Measurements from ENCODE around the gene FCRL1.

Gene FCRL1, protein sequence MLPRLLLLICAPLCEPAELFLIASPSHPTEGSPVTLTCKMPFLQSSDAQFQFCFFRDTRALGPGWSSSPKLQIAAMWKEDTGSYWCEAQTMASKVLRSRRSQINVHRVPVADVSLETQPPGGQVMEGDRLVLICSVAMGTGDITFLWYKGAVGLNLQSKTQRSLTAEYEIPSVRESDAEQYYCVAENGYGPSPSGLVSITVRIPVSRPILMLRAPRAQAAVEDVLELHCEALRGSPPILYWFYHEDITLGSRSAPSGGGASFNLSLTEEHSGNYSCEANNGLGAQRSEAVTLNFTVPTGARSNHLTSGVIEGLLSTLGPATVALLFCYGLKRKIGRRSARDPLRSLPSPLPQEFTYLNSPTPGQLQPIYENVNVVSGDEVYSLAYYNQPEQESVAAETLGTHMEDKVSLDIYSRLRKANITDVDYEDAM

DNA sequence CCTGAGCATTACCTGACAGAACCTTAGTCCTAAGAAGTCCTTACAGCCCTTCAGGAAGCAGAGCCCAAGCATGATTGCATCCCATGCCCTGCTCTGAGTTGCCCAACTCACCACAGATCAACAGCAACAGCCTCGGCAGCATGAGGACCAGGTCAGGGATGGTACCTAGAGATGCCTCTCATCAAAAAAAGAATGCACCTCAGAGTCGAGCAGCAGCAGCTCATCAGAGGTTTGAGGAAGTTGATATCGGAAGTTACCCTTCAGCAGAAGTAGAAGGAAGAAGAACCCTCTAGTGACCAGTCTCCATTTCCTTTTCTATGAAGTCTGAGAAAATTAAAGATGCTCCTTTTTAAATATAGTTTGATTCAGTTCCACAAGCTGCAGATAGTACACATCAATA is at the start of gene FCRL1:
FCRL1 (minus strand) TSS at position 225 of the 400 bp plus-strand sequence; CDS start at position 142, 83 bp downstream.
- Histone ChIP-seq H3K36me3 (ENCODE audit: insufficient read depth, low read length) (no peaks in the 10 kb centered on the region), H3K9me3 (ENCODE audit: low read length) (no peaks in the 10 kb centered on the region), H3K4me1 (ENCODE audit: insufficient read depth, low read length) (no peaks in the 10 kb centered on the region), H3K27ac (ENCODE audit: low read depth, low read length) (no peak within 1 kb of the TSS), H3K4me3 (ENCODE audit: low read depth in 1 of 2, low read length in 2 of 2) (no peak within 1 kb of the TSS), H3K9ac (ENCODE audit: low read length) (no peak within 1 kb of the TSS), H3K27me3 (ENCODE audit: control insufficient read depth in 1 of 2, insufficient read depth in 2 of 2, low read length in 2 of 2) (no peaks in the 10 kb centered on the region)

DNA sequence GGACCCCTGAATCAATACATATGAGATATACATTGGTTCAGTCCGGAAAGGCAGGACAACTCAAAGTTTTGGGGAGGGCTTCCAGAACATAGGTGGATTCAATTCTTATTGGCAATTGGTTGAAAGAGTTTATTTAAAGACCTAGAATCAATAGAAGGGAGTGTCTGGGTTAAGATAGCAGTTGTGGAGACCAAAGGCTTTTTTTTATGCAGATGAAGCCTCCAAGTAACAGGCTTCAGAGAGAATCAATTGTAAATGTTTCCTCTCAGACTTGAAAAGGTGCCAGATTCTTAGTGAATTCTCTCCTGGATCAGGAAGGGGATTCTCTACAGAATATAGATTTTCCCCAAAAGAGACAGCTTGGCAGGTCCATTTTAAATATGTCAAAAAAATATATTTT is 48.7 kb upstream of the FCRL1 start:
- Histone ChIP-seq H3K27me3 (ENCODE audit: control insufficient read depth in 1 of 2, insufficient read depth in 2 of 2, low read length in 2 of 2) (no peaks in the 10 kb centered on the region), H3K4me3 (ENCODE audit: low read depth in 1 of 2, low read length in 2 of 2) (no peak overlapping the region), H3K9ac (ENCODE audit: low read length) (no peak overlapping the region), H3K36me3 (ENCODE audit: insufficient read depth, low read length) (no peaks in the 10 kb centered on the region), H3K27ac (ENCODE audit: low read depth, low read length) (no peak overlapping the region), H3K9me3 (ENCODE audit: low read length) (no peaks in the 10 kb centered on the region), H3K4me1 (ENCODE audit: insufficient read depth, low read length) (no peaks in the 10 kb centered on the region)

DNA sequence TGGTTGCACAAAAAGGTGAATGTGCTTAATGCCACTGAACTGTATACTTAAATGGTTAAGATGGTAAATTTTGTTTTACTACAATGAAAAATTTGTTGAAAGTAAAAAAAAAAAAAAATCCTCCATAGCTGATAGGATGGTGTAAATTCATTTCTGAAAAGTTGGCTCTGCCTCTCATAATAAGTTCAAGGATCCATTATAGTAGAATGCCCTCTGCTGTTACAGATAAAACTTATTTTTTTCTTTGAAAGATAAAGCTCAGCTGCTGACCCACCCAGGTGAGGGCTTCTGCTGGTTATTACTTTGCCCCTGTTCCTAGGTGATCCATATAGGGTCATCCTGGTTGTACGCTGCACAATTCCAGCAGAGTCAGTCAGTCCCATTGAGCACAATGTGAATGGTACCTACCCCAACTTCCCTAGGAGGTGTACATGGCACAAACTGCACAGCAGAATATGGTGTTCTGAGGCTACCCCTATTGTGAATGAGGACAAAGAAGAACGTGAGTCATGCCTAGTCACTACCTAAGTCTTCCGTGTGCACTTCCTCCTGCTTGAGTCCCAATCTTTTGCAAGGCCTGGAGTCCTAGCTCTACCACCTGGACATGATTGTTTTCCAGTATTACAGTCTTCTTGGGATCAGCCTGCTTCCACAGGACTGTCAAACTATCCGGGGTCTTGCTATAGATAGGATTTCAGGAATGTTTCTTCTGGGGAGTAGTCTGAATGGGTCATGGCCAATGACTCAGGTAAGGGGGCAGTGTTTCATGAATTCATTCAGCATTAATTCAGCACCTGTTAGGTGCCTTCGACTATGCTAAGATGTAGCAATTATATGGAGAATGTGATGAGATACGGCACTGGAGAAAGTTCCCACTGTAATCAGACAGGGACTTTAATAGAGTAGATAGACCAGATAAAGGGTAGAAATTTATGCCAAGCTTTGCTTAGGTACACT is 42.5 kb upstream of the FCRL1 start:
- Histone ChIP-seq H3K4me1 (ENCODE audit: insufficient read depth, low read length) (no peaks in the 10 kb centered on the region), H3K27ac (ENCODE audit: low read depth, low read length) (no peak overlapping the region), H3K27me3 (ENCODE audit: control insufficient read depth in 1 of 2, insufficient read depth in 2 of 2, low read length in 2 of 2) (no peaks in the 10 kb centered on the region), H3K9me3 (ENCODE audit: low read length) (no peaks in the 10 kb centered on the region), H3K4me3 (ENCODE audit: low read depth in 1 of 2, low read length in 2 of 2) (no peak overlapping the region), H3K9ac (ENCODE audit: low read length) (no peak overlapping the region), H3K36me3 (ENCODE audit: insufficient read depth, low read length) (no peaks in the 10 kb centered on the region)

DNA sequence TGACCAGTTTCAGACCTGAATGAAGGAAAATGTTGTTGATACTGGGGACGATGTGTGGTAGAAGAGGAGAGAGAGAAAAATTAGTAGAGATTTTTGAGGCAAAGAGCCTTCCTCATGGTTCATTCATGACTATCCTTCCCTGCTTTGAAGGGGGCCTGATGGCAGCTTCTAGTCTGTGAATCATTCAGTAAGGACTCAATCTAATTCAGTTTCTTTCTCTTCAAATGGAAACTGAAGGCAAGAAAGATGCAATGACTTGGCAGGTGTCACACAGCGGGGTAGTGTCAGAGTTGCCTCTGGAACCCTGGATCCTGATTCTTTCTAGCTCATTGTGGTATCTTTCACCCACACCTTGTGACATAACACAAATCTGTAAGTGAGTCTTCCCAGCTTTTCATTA is 36.6 kb upstream of the FCRL1 start:
- no peak overlapping the region for H3K4me3 ChIP-seq (ENCODE audit: low read depth in 1 of 2, low read length in 2 of 2)
- no peaks in the 10 kb centered on the region for H3K4me1 ChIP-seq (ENCODE audit: insufficient read depth, low read length)
- no peak overlapping the region for H3K9ac ChIP-seq (ENCODE audit: low read length)
- H3K27ac ChIP-seq (ENCODE audit: low read depth, low read length), result no peak overlapping the region
- no peaks in the 10 kb centered on the region for H3K27me3 ChIP-seq (ENCODE audit: control insufficient read depth in 1 of 2, insufficient read depth in 2 of 2, low read length in 2 of 2)
- no peaks in the 10 kb centered on the region for H3K36me3 ChIP-seq (ENCODE audit: insufficient read depth, low read length)
- H3K9me3 ChIP-seq (ENCODE audit: low read length), result no peaks in the 10 kb centered on the region

DNA sequence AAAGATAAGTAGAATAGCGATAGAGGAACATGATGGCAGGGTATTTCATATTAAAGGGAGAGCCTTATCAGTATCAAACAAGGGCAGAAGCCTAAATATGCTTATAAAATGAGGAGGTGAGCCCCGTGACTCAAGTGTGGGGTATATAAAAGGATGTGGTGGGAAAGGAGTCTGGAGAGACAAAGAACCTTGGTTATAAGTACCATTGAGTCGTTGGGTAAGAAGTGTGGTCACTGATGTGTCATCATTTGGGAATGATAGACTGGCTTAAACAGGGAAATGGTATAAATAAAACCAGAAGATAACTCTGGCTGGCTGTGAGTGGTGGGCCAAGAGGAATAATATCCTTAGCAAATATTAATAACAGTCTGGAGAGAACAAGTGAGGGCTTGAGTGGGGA is 32.6 kb upstream of the FCRL1 start:
- no peaks in the 10 kb centered on the region for H3K4me1 ChIP-seq (ENCODE audit: insufficient read depth, low read length)
- H3K9me3 ChIP-seq (ENCODE audit: low read length), result no peaks in the 10 kb centered on the region
- no peak overlapping the region for H3K27ac ChIP-seq (ENCODE audit: low read depth, low read length)
- no peaks in the 10 kb centered on the region for H3K27me3 ChIP-seq (ENCODE audit: control insufficient read depth in 1 of 2, insufficient read depth in 2 of 2, low read length in 2 of 2)
- no peaks in the 10 kb centered on the region for H3K36me3 ChIP-seq (ENCODE audit: insufficient read depth, low read length)
- no peak overlapping the region for H3K9ac ChIP-seq (ENCODE audit: low read length)
- no peak overlapping the region for H3K4me3 ChIP-seq (ENCODE audit: low read depth in 1 of 2, low read length in 2 of 2)

DNA sequence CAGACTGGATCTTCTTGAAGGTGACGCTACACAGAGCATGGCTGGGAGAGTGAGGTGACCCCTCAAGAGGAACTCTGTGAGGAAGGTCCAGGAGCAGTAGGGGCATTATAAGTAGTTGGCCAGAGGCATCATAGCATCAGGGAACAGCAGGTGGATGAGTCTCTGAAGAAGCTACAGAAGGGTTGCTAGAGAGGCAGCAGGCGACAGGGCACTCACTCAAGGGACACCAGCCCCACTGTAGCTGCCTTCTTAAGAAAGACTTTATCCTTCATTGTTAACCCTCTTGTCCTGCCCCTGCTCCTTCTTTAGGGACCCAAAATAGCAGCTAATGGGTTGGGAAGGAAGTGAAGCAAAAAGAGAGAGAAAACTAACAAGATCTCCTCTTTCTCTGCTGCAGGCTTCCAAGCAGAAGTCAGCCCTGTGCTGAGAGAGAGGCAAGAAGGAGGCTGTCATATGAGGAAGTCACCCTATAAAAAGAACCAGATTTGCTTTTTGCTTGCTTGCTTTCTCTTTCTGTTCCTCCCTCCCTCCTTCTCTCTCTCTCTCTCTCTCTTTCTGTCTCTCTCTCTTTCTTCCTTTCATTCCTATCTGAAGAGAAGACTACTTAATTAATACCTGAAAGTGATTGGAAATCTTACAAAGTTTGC is 29.4 kb upstream of the FCRL1 start:
- H3K27ac ChIP-seq (ENCODE audit: low read depth, low read length), result no peak overlapping the region

DNA sequence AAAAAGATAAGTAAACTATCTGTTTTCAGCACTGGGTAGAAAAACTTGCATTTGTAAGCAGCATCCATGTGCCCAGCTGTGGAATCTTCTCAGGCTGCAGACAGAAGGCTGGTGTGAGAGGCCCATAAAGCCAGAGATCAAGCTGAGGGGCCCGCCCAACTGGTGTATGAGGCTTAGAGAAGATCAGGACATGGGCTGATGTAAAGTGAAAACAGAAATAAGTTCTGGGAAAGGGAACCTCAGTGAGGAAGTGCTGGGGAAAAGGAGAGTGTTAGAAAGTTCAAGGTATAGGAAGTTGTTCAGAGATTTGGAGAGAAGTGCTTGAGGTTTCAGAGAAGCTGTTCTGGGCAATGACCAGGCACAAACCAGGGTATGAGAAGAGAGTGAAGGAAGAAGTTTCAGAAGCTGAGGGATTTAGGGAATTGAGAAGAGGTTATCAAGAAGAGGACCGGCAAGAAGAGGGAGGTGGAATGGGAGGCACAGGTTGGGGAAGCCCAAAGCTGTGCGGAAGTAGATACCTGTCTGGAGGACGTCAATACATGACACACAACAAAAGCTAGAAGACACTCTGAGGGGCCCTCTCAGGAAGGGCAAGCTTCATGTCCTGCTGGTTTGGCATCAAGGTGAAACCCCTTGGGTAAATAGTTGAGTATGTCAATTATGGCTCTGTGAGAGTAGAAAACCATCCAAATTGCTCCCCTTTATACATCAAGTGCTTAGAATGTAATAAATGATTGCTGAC is 24.3 kb upstream of the FCRL1 start:
- Histone ChIP-seq H3K27ac (ENCODE audit: low read depth, low read length) (no peak overlapping the region), H3K4me3 (ENCODE audit: low read depth in 1 of 2, low read length in 2 of 2) (no peak overlapping the region), H3K9ac (ENCODE audit: low read length) (no peak overlapping the region), H3K27me3 (ENCODE audit: control insufficient read depth in 1 of 2, insufficient read depth in 2 of 2, low read length in 2 of 2) (no peaks in the 10 kb centered on the region), H3K36me3 (ENCODE audit: insufficient read depth, low read length) (no peaks in the 10 kb centered on the region), H3K4me1 (ENCODE audit: insufficient read depth, low read length) (no peaks in the 10 kb centered on the region), H3K9me3 (ENCODE audit: low read length) (no peaks in the 10 kb centered on the region)

More for the DNA sequence above, 29.4 kb upstream of the FCRL1 start:
- no peaks in the 10 kb centered on the region for H3K4me1 ChIP-seq (ENCODE audit: insufficient read depth, low read length)
- no peak overlapping the region for H3K9ac ChIP-seq (ENCODE audit: low read length)
- H3K9me3 ChIP-seq (ENCODE audit: low read length), result no peaks in the 10 kb centered on the region
- no peaks in the 10 kb centered on the region for H3K27me3 ChIP-seq (ENCODE audit: control insufficient read depth in 1 of 2, insufficient read depth in 2 of 2, low read length in 2 of 2)
- H3K36me3 ChIP-seq (ENCODE audit: insufficient read depth, low read length), result no peaks in the 10 kb centered on the region
- H3K4me3 ChIP-seq (ENCODE audit: low read depth in 1 of 2, low read length in 2 of 2), result no peak overlapping the region

DNA sequence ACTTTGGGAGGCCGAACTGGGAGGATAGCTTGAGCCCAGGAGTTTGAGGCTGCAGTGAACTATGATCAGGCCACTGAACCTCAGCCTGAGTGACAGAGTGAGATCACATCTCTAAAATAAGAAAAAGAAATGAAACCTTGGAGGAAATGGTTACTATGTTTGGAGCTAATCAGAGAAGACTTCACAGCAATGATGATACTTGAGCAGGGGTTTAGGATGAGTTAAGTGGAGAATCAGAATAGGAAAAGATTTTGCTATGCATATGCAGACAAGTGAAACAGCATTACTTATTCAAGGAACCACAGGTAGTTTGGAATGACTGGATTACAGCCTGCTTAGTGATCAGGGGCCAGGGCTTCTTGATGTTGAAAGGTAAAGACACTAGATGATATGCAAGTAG is 23.0 kb upstream of the FCRL1 start:
- Histone ChIP-seq H3K9me3 (ENCODE audit: low read length) (no peaks in the 10 kb centered on the region), H3K4me3 (ENCODE audit: low read depth in 1 of 2, low read length in 2 of 2) (no peak overlapping the region), H3K36me3 (ENCODE audit: insufficient read depth, low read length) (no peaks in the 10 kb centered on the region), H3K9ac (ENCODE audit: low read length) (no peak overlapping the region), H3K27me3 (ENCODE audit: control insufficient read depth in 1 of 2, insufficient read depth in 2 of 2, low read length in 2 of 2) (no peaks in the 10 kb centered on the region), H3K4me1 (ENCODE audit: insufficient read depth, low read length) (no peaks in the 10 kb centered on the region), H3K27ac (ENCODE audit: low read depth, low read length) (no peak overlapping the region)

DNA sequence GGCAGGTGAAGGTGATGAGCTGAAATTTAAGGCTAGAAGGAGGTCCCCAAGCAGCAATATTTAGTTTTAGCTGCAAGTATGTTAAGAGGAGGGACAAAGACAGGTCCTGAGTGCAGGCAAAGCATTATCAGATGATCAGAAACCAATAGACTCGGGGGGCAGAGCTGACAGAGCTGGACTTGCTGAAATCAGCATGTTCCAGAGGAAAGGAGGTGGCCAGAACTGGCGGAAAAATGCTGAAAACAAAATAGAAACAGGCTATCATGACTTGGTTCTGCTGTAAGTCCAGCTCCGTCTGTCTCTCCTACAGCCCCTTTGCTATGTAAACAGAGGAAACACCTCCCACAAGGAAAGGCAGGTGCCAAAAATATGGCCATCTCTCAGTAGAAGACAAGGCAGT is 21.8 kb upstream of the FCRL1 start, which contains the start of gene CD5L:
CD5L (minus strand) TSS at position 101 of the 400 bp plus-strand sequence. CDS start 107 bp downstream, outside the sequence.
- Histone ChIP-seq H3K36me3 (ENCODE audit: insufficient read depth, low read length) (no peaks in the 10 kb centered on the region), H3K27ac (ENCODE audit: low read depth, low read length) (no peak within 1 kb of the TSS), H3K9me3 (ENCODE audit: low read length) (no peaks in the 10 kb centered on the region), H3K9ac (ENCODE audit: low read length) (no peak within 1 kb of the TSS), H3K4me1 (ENCODE audit: insufficient read depth, low read length) (no peaks in the 10 kb centered on the region), H3K27me3 (ENCODE audit: control insufficient read depth in 1 of 2, insufficient read depth in 2 of 2, low read length in 2 of 2) (no peaks in the 10 kb centered on the region), H3K4me3 (ENCODE audit: low read depth in 1 of 2, low read length in 2 of 2) (no peak within 1 kb of the TSS)

DNA sequence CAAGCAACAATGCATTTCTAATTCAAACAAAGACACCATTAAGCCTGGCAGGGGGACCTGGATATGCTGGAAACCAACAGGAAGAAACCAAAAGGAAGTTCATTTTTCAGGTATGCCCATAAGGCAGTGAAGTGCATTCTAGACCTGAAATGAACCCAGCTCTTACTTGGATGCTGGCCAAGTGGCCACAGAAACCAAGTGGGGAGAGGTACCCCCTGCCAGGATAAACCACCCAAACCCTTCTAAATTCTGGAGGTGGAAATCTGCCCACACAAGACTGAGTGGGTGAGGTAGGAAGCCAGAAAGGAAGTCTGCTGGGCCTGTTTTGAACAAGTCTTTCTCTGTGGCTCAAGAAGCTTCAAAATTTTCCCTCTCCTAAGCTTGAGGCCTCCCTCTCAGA is 19.0 kb upstream of the FCRL1 start:
- Histone ChIP-seq H3K4me1 (ENCODE audit: insufficient read depth, low read length) (no peaks in the 10 kb centered on the region), H3K9ac (ENCODE audit: low read length) (no peak overlapping the region), H3K9me3 (ENCODE audit: low read length) (no peaks in the 10 kb centered on the region), H3K36me3 (ENCODE audit: insufficient read depth, low read length) (no peaks in the 10 kb centered on the region), H3K27me3 (ENCODE audit: control insufficient read depth in 1 of 2, insufficient read depth in 2 of 2, low read length in 2 of 2) (no peaks in the 10 kb centered on the region), H3K4me3 (ENCODE audit: low read depth in 1 of 2, low read length in 2 of 2) (no peak overlapping the region), H3K27ac (ENCODE audit: low read depth, low read length) (no peak overlapping the region)
